PC-3 (cell line): ENCODE results near the gene STIM1. TPM values are rescaled to one million over a fixed set of nuclear protein-coding genes. Genes with fewer than 3 reads are reported as not detected.

ENCODE experiments used
- total RNA-seq: library from RNA; depleted of rRNA; stranded (reverse); fragments of >200 nt; gene quantifications from 2 replicates; pipeline ENCODE4 v1.2.3, GENCODE V29; 2014; rRNA removed

STIM1 gene
- total RNA-seq, 1 experiment from 2014 or later = 22.8 TPM

Other genes starting within 250 kb of the STIM1 start
- not detected in 2 replicates for gene ART5, start 213.7 kb upstream of the STIM1 start, total RNA-seq
- gene ART1, start 210.5 kb upstream of the STIM1 start, total RNA-seq = not detected in 2 replicates
- gene CHRNA10, start 184.3 kb upstream of the STIM1 start, total RNA-seq = 0.36 and 0.40 TPM in 2 replicates
- gene NUP98, start 58.1 kb upstream of the STIM1 start, total RNA-seq = 128 and 136 TPM in 2 replicates
- 21.7 and 25.9 TPM in 2 replicates for gene PGAP2, start 47.1 kb upstream of the STIM1 start, total RNA-seq
- gene RHOG, start 14.7 kb upstream of the STIM1 start, total RNA-seq = 31.2 and 33.5 TPM in 2 replicates
- gene RRM1, start 239.1 kb downstream of the STIM1 start, total RNA-seq = 101 and 106 TPM in 2 replicates